H1 (cell line): ENCODE data around the gene GPR137. TPM values are rescaled to one million over a fixed set of nuclear protein-coding genes. Genes with fewer than 3 reads are reported as not detected.

Experiments
- CTCF ChIA-PET: fragments of 300-600 bp; sonication (Branson Sonifier 250); formaldehyde crosslinking; loops from one replicate; lab custom pipeline; 2021; ENCODE audit not compliant: partially characterized antibody; lab: Charles Lee
- POLR2A ChIA-PET: fragments of 300-600 bp; sonication (Branson Sonifier 250); formaldehyde crosslinking; loops from one replicate; lab custom pipeline; 2021; ENCODE audit warnings: inconsistent platforms; ENCODE audit not compliant: partially characterized antibody; lab: Charles Lee
- DNase-seq, 2 experiments: peaks; one replicate each; pipeline versions ENCODE4 v3.0.0 to v3.0.0-alpha.2; 2010 to 2022; ENCODE audit warnings: low spot score in 2 of 2, low read depth in 1 of 2, mixed read lengths in 1 of 2
- FAIRE-seq: peaks from 2 replicates; lab custom pipeline; 2011; peaks lifted over from hg19 to GRCh38; lab: Jason Lieb, UNC
- H2AFZ ChIP-seq: 2 replicates; pipeline ENCODE4 v1.8.1; 2012; ENCODE audit warnings: low read length, inconsistent platforms
- H2AK5ac ChIP-seq: 2 replicates; pipeline ENCODE4 v1.6.1; 2013; ENCODE audit warnings: low read depth, low read length
- H2BK120ac ChIP-seq: replicated peaks from 2 replicates; pipeline ENCODE3; 2013; ENCODE audit warnings: low read depth, low read length, inconsistent platforms
- H2BK12ac ChIP-seq: 2 replicates; pipeline ENCODE4 v1.6.1; 2013; ENCODE audit warnings: low read depth, low read length
- H2BK15ac ChIP-seq: 2 replicates; pipeline ENCODE4 v1.6.1; 2013; ENCODE audit warnings: low read length
- H2BK20ac ChIP-seq: 2 replicates; pipeline ENCODE4 v1.6.1; 2013; ENCODE audit warnings: low read length
- H2BK5ac ChIP-seq: 2 replicates; pipeline ENCODE4 v1.6.1; 2013; ENCODE audit warnings: low read depth, low read length
- H3K14ac ChIP-seq: 2 replicates; pipeline ENCODE4 v1.6.1; 2013; ENCODE audit warnings: inconsistent platforms; ENCODE audit not compliant: insufficient read length
- H3K18ac ChIP-seq: 2 replicates; pipeline ENCODE4 v1.6.1; 2013; ENCODE audit warnings: low read length; ENCODE audit errors: extremely low read depth
- H3K23ac ChIP-seq: 2 replicates; pipeline ENCODE4 v1.6.1; 2013; ENCODE audit warnings: inconsistent platforms; ENCODE audit not compliant: insufficient read length
- H3K23me2 ChIP-seq: 2 replicates; pipeline ENCODE4 v1.6.1; 2013; ENCODE audit warnings: low read depth, low read length
- H3K27ac ChIP-seq: 2 replicates; pipeline ENCODE4 v1.6.1; 2011; ENCODE audit warnings: low read depth, low read length, inconsistent platforms
- H3K27me3 ChIP-seq, 4 experiments: replicated peaks in 1 of 4; 1 replicate in 1 of 4; 2 replicates in 3 of 4; pipeline versions ENCODE4 v1.6.1 to v1.8.1; 2011 to 2013; ENCODE audit warnings: low read length in 3 of 4, mild to moderate bottlenecking in 3 of 4, inconsistent platforms in 2 of 4, mixed read lengths in 2 of 4, moderate library complexity in 1 of 4; ENCODE audit not compliant: control insufficient read depth in 3 of 4, insufficient read depth in 3 of 4; ENCODE audit errors: extremely low read depth in 1 of 4
- H3K36me3 ChIP-seq, 4 experiments: 2 replicates each; pipeline versions ENCODE4 v1.6.1 to v1.8.1; 2011 to 2013; ENCODE audit warnings: mild to moderate bottlenecking in 4 of 4, low read length in 3 of 4, moderate library complexity in 2 of 4, control low read depth in 1 of 4, inconsistent platforms in 1 of 4; ENCODE audit not compliant: insufficient read depth in 4 of 4, control insufficient read depth in 2 of 4
- H3K4ac ChIP-seq: replicated peaks from 2 replicates; pipeline ENCODE3; 2013; ENCODE audit warnings: low read length, low read depth, mixed read lengths, inconsistent platforms; ENCODE audit not compliant: insufficient read length
- H3K4me1 ChIP-seq, 4 experiments: replicated peaks in 1 of 4; 1 replicate in 1 of 4; 2 replicates in 3 of 4; pipeline versions ENCODE4 v1.6.1 to v1.8.1; 2011 to 2013; ENCODE audit warnings: low read length in 3 of 4, inconsistent platforms in 2 of 4, mixed read lengths in 1 of 4; ENCODE audit not compliant: insufficient read depth in 4 of 4, control insufficient read depth in 3 of 4
- H3K4me2 ChIP-seq, 2 experiments: 2 replicates each; pipeline versions ENCODE4 v1.6.1 to v1.8.1; 2011 to 2013; ENCODE audit warnings: low read depth in 2 of 2, low read length in 2 of 2, control low read depth in 1 of 2, inconsistent platforms in 1 of 2, mild to moderate bottlenecking in 1 of 2; ENCODE audit not compliant: insufficient read depth in 1 of 2
- H3K4me3 ChIP-seq, 4 experiments: fragments of 200-600, 300-600 bp in 1 of 4; sonication (generic), shearing (Covaris generic), sonication (Bioruptor Twin) in 1 of 4; 2 replicates each; pipeline versions ENCODE4 v1.5.1 to v1.8.1; 2011 to 2016; ENCODE audit warnings: low read length in 4 of 4, low read depth in 3 of 4, control low read depth in 2 of 4, inconsistent platforms in 2 of 4, mild to moderate bottlenecking in 2 of 4, mixed read lengths in 1 of 4, moderate library complexity in 1 of 4; ENCODE audit not compliant: insufficient read depth in 2 of 4; ENCODE audit errors: extremely low read depth in 1 of 4
- H3K56ac ChIP-seq: replicated peaks from 2 replicates; pipeline ENCODE3; 2013; ENCODE audit warnings: low read depth, mild to moderate bottlenecking, mixed read lengths, low read length, inconsistent platforms; ENCODE audit not compliant: insufficient read length
- H3K79me1 ChIP-seq: 2 replicates; pipeline ENCODE4 v1.6.1; 2013; ENCODE audit warnings: low read depth, low read length, control low read depth
- H3K79me2 ChIP-seq, 2 experiments: 2 replicates each; pipeline versions ENCODE4 v1.6.1 to v1.8.1; 2012 to 2013; ENCODE audit warnings: low read length in 2 of 2, mild to moderate bottlenecking in 2 of 2, inconsistent platforms in 1 of 2; ENCODE audit not compliant: insufficient read depth in 2 of 2, control insufficient read depth in 1 of 2
- H3K9ac ChIP-seq, 4 experiments: replicated peaks in 1 of 4; 1 replicate in 1 of 4; 2 replicates in 3 of 4; pipeline versions ENCODE4 v1.6.1 to v1.8.1; 2011 to 2013; ENCODE audit warnings: low read depth in 3 of 4, low read length in 3 of 4, control low read depth in 2 of 4, mild to moderate bottlenecking in 2 of 4, moderate library complexity in 2 of 4, inconsistent platforms in 1 of 4; ENCODE audit errors: extremely low read depth in 1 of 4
- H3K9me3 ChIP-seq, 2 experiments: 2 replicates each; pipeline versions ENCODE4 v1.6.1 to v1.8.1; 2012 to 2013; ENCODE audit warnings: mild to moderate bottlenecking in 2 of 2, moderate library complexity in 2 of 2, control low read depth in 1 of 2, inconsistent platforms in 1 of 2, low read depth in 1 of 2, low read length in 1 of 2, mixed read lengths in 1 of 2; ENCODE audit not compliant: insufficient read depth in 2 of 2
- H4K20me1 ChIP-seq, 2 experiments: replicated peaks in 1 of 2; 2 replicates each; pipeline versions ENCODE3 to v1.8.1; 2011 to 2013; ENCODE audit warnings: inconsistent platforms in 2 of 2, low read length in 2 of 2, mild to moderate bottlenecking in 1 of 2; ENCODE audit not compliant: insufficient read depth in 2 of 2, control insufficient read depth in 1 of 2
- H4K5ac ChIP-seq: 2 replicates; pipeline ENCODE4 v1.6.1; 2013; ENCODE audit warnings: low read length, low read depth, mixed read lengths, inconsistent platforms; ENCODE audit not compliant: insufficient read length
- H4K8ac ChIP-seq: 2 replicates; pipeline ENCODE4 v1.8.0; 2013; ENCODE audit warnings: mild to moderate bottlenecking, moderate library complexity, low read length, inconsistent platforms; ENCODE audit not compliant: insufficient read depth; ENCODE audit errors: extremely low read depth
- H4K91ac ChIP-seq: replicated peaks from 2 replicates; pipeline ENCODE3; 2013; ENCODE audit warnings: low read length, mixed read lengths, inconsistent platforms; ENCODE audit not compliant: insufficient read length
- TAF1 ChIP-seq: IDR thresholded peaks from 2 replicates; pipeline ENCODE4 v1.6.1; 2011; ENCODE audit warnings: mild to moderate bottlenecking, low read depth, low read length
- TBP ChIP-seq: IDR thresholded peaks from 2 replicates; pipeline ENCODE4 v1.6.1; 2011; ENCODE audit warnings: low read depth, low read length, improper control_type of control experiment
- YY1 ChIP-seq: IDR thresholded peaks from 2 replicates; pipeline ENCODE4 v1.6.1; 2011; ENCODE audit warnings: low read depth, mild to moderate bottlenecking, low read length
- WGBS, 2 experiments: shearing (Covaris generic) in 1 of 2; methylation state at CpG; one replicate each; pipeline versions ENCODE4 v1.1.6 to v1.1.7; 2013 to 2015; ENCODE audit warnings: low lambda C conversion rate in 2 of 2, mixed read lengths in 2 of 2, inconsistent platforms in 1 of 2, low coverage in 1 of 2, missing lambda C conversion rate in 1 of 2; ENCODE audit not compliant: insufficient replicate concordance in 2 of 2, insufficient coverage in 1 of 2, insufficient read length in 1 of 2; ENCODE audit errors: extremely low coverage in 1 of 2, missing lambda C conversion rate in 1 of 2; 5-methylcytosine and 5-hydroxymethylcytosine counted together
- polyA plus RNA-seq, 7 experiments: library from polyadenylated mRNA; depleted of rRNA in 3 of 7; stranded (reverse) in 5 of 7; unstranded in 2 of 7; fragments of >200 nt in 5 of 7; fragments of 200-250 nt in 2 of 7; gene quantifications; 1 replicate in 5 of 7; 2 replicates in 1 of 7; 4 replicates in 1 of 7; pipeline versions ENCODE4 v1.2.1 to v1.2.3, GENCODE V29; 2011 to 2013; ENCODE audit warnings: missing spikeins in 2 of 7, mixed read lengths in 2 of 7
- total RNA-seq: library from RNA; stranded (reverse); fragmentation: NEBNext Ultra II Directional; extraction: Animal tissue kit (Norgen Biotek cat#: 25700); gene quantifications from 2 replicates; pipeline ENCODE4 v1.2.1, GENCODE V29; 2021

The GPR137 gene
- total and polyA plus RNA-seq, 2 of the 8 experiments (the other 6 are each of a cell fraction or from before 2014, with no cell fraction given): 36.2 to 37.8 TPM

- Histone ChIP-seq H2BK120ac (no peak overlapping the region), H2AK5ac (peak overlapping the region; percentile 18; the same call in 1 of the 2 replicates), H2BK5ac (peak overlapping the region; percentile 88; the same call in 1 of the 2 replicates), H2AFZ (no peak overlapping the region), H3K79me1 (peaks cover 9% of the 10 kb centered on the region), H3K27ac (peak overlapping the region; percentile 69; the same call in 1 of the 2 replicates), H3K27me3 (no peaks in the 10 kb centered on the region), H4K91ac (peak overlapping the region; percentile 59), H3K18ac (peak overlapping the region; percentile 20; the same call in 1 of the 2 replicates), H3K9ac (no peak overlapping the region), H3K23me2 (peaks cover 20% of the 10 kb centered on the region), H3K56ac (peak overlapping the region; percentile 1), H4K20me1 (peaks cover 6 to 15% of the 10 kb centered on the region in 2 experiments), H3K4ac (peak overlapping the region; percentile 28), H4K5ac (no peak overlapping the region), H3K4me1 (peaks cover 0 to 47% (median 35%) of the 10 kb centered on the region in 4 experiments; a peak in 6 of 7 replicates), H3K4me3 (peak overlapping the region in 2 of 4 experiments; percentile 5 to 83; a peak in 2 of 8 replicates), H3K79me2 (peaks cover 6 to 33% of the 10 kb centered on the region in 2 experiments; a peak in 3 of 4 replicates), H2BK15ac (peak overlapping the region; percentile 97; the same call in 1 of the 2 replicates), H3K14ac (no peak overlapping the region), H3K36me3 (peaks cover 0 to 12% (median 4%) of the 10 kb centered on the region in 4 experiments; a peak in 4 of 8 replicates), H4K8ac (no peak overlapping the region), H2BK12ac (no peak overlapping the region), H2BK20ac (peak overlapping the region; percentile 88; the same call in 1 of the 2 replicates), H3K4me2 (peak overlapping the region; percentile 73 to 99; a peak in 3 of 4 replicates), H3K23ac (no peak overlapping the region), H3K9me3 (no peaks in the 10 kb centered on the region)
- DNase-seq (peak in 1 of 2 experiments; percentile 70), FAIRE-seq (no peak)
- TF ChIP-seq TBP: peak; percentile 42; the same call in 1 of the 2 replicates
- 0 out of 2 replicates have a peak, but pooled peaks have one; percentile 11 for TF ChIP-seq TAF1
- no peak for TF ChIP-seq YY1
- POLR2A ChIA-PET: interaction anchor here (0.7 to 13.1 kb wide), 12 partner anchors 11 to 331 kb away, joined by 3 to 352 read pairs (median 6); partner anchors contain the start of genes BAD, DNAJC4, ESRRA and GPR137
- WGBS, 2 experiments: 53% methylated on average over 5 of the region's 7 CpGs; no CpG with 5 or more reads in 1 of the 2 experiments
- CTCF ChIA-PET: interaction anchor here (0.8 to 10.0 kb wide), 8 partner anchors 15 to 1006 kb away, joined by 3 to 102 read pairs (median 6); partner anchors contain the start of genes CATSPERZ, ESRRA, FERMT3 and VEGFB
These were observed 37.1 kb upstream of the GPR137 start for GRCh38 chr11:64248578-64248977.
